ENCODE data around the gene FXYD6. TPM values are rescaled to one million over a fixed set of nuclear protein-coding genes. Genes with fewer than 3 reads are reported as not detected.

Gene FXYD6
- total RNA-seq, 1 experiment from 2014 or later = 12.2 TPM

- no peaks in the 10 kb centered on the region for H3K27me3 ChIP-seq (replicated peaks; ENCODE audit: insufficient read depth, low read depth, low read length, poor library complexity)
- no peaks in the 10 kb centered on the region for H3K9me3 ChIP-seq (ENCODE audit: low read depth, low read length, poor library complexity, severe bottlenecking)
- intact Hi-C loops (cut with micrococcal nuclease; ENCODE audit: unreplicated experiment) = no loop called here
- no peaks in the 10 kb centered on the region for H3K36me3 ChIP-seq (ENCODE audit: insufficient read depth, low read length, poor library complexity, severe bottlenecking)
- ChIA-PET CTCF (no interaction called here), POLR2A (ENCODE audit: low non-redundant PET) (no interaction called here)
- no peak for DNase-seq (ENCODE audit: low spot score)
- no peak overlapping the region for H3K27ac ChIP-seq (ENCODE audit: low read depth, low read length, poor library complexity, severe bottlenecking)
- TF ChIP-seq EZH2 (IDR thresholded peaks at IDR 0.05; ENCODE audit: borderline replicate concordance, low read depth, low read length, poor library complexity, severe bottlenecking) (no peak), CTCF (conservative IDR thresholded peaks at IDR 0.05; ENCODE audit: low read depth, low read length) (no peak)
- H3K4me1 ChIP-seq (ENCODE audit: insufficient read depth, low read length, poor library complexity, severe bottlenecking) = no peaks in the 10 kb centered on the region
- no TSS peak for BruUV-seq (replicated peaks)
- H3K4me3 ChIP-seq (ENCODE audit: low read depth, low read length, poor library complexity, severe bottlenecking) = no peak overlapping the region
Measured at GRCh38 chr11:117919341-117919740, 42.9 kb upstream of the FXYD6 start.

GRCh38 chr11:117918366-117919255 lies 42.2 kb upstream of the FXYD6 start:
- intact Hi-C loops (cut with micrococcal nuclease; ENCODE audit: unreplicated experiment) = no loop called here
- no peak overlapping the region for H3K4me3 ChIP-seq (ENCODE audit: low read depth, low read length, poor library complexity, severe bottlenecking)
- DNase-seq (ENCODE audit: low spot score) = no peak
- no peak for TF ChIP-seq EZH2 (IDR thresholded peaks at IDR 0.05; ENCODE audit: borderline replicate concordance, low read depth, low read length, poor library complexity, severe bottlenecking)
- no peak for TF ChIP-seq CTCF (conservative IDR thresholded peaks at IDR 0.05; ENCODE audit: low read depth, low read length)
- H3K36me3 ChIP-seq (ENCODE audit: insufficient read depth, low read length, poor library complexity, severe bottlenecking) = no peaks in the 10 kb centered on the region
- no peaks in the 10 kb centered on the region for H3K27me3 ChIP-seq (replicated peaks; ENCODE audit: insufficient read depth, low read depth, low read length, poor library complexity)
- no peaks in the 10 kb centered on the region for H3K9me3 ChIP-seq (ENCODE audit: low read depth, low read length, poor library complexity, severe bottlenecking)
- H3K27ac ChIP-seq (ENCODE audit: low read depth, low read length, poor library complexity, severe bottlenecking) = no peak overlapping the region
- POLR2A ChIA-PET (ENCODE audit: low non-redundant PET) = no interaction called here
- H3K4me1 ChIP-seq (ENCODE audit: insufficient read depth, low read length, poor library complexity, severe bottlenecking) = no peaks in the 10 kb centered on the region
- BruUV-seq (replicated peaks) = no TSS peak
- CTCF ChIA-PET = no interaction called here

GRCh38 chr11:117917591-117918151 lies 41.2 kb upstream of the FXYD6 start:
- intact Hi-C loops (cut with micrococcal nuclease; ENCODE audit: unreplicated experiment) = no loop called here

More at GRCh38 chr11:117917591-117918151, 41.2 kb upstream of the FXYD6 start:
- no peak overlapping the region for H3K27ac ChIP-seq (ENCODE audit: low read depth, low read length, poor library complexity, severe bottlenecking)
- TF ChIP-seq CTCF (conservative IDR thresholded peaks at IDR 0.05; ENCODE audit: low read depth, low read length) (no peak), EZH2 (IDR thresholded peaks at IDR 0.05; ENCODE audit: borderline replicate concordance, low read depth, low read length, poor library complexity, severe bottlenecking) (no peak)
- CTCF ChIA-PET = no interaction called here
- H3K36me3 ChIP-seq (ENCODE audit: insufficient read depth, low read length, poor library complexity, severe bottlenecking) = no peaks in the 10 kb centered on the region
- H3K4me1 ChIP-seq (ENCODE audit: insufficient read depth, low read length, poor library complexity, severe bottlenecking) = no peaks in the 10 kb centered on the region
- no TSS peak for BruUV-seq (replicated peaks)
- H3K4me3 ChIP-seq (ENCODE audit: low read depth, low read length, poor library complexity, severe bottlenecking) = no peak overlapping the region
- no peaks in the 10 kb centered on the region for H3K9me3 ChIP-seq (ENCODE audit: low read depth, low read length, poor library complexity, severe bottlenecking)
- H3K27me3 ChIP-seq (replicated peaks; ENCODE audit: insufficient read depth, low read depth, low read length, poor library complexity) = no peaks in the 10 kb centered on the region
- DNase-seq (ENCODE audit: low spot score) = no peak
- POLR2A ChIA-PET (ENCODE audit: low non-redundant PET) = no interaction called here

Data from A673 (cell line).